Suppressor macrophage treated with lipopolysaccharide for 4 hours (primary cell): ENCODE results near the gene ST8SIA1.
"Not testable (repeated sequence)": the region's sequence is repeated elsewhere in the genome, so short reads cannot be mapped to it uniquely, and the experiment has no call there.

ENCODE experiments used
- DNase-seq: peaks from one replicate; pipeline ENCODE4 v3.0.0-alpha.2; 2020

Gene ST8SIA1

GRCh38 chr12:22160396-22161003, 174.0 kb downstream of the ST8SIA1 start:
- no peak for DNase-seq

GRCh38 chr12:22149286-22149685, 185.2 kb downstream of the ST8SIA1 start:
- DNase-seq = not testable (repeated sequence)

- DNase-seq = not testable (repeated sequence)
These were observed 187.8 kb downstream of the ST8SIA1 start for GRCh38 chr12:22146686-22147085.
